ENCODE results near the gene SERINC4. TPM values are rescaled to one million over a fixed set of nuclear protein-coding genes. Genes with fewer than 3 reads are reported as not detected.

The SERINC4 gene
- total and polyA plus RNA-seq, 2 donors (not counting 1 experiment from before 2014, with no cell fraction given): 0.32 TPM; not detected in 1

DNA sequence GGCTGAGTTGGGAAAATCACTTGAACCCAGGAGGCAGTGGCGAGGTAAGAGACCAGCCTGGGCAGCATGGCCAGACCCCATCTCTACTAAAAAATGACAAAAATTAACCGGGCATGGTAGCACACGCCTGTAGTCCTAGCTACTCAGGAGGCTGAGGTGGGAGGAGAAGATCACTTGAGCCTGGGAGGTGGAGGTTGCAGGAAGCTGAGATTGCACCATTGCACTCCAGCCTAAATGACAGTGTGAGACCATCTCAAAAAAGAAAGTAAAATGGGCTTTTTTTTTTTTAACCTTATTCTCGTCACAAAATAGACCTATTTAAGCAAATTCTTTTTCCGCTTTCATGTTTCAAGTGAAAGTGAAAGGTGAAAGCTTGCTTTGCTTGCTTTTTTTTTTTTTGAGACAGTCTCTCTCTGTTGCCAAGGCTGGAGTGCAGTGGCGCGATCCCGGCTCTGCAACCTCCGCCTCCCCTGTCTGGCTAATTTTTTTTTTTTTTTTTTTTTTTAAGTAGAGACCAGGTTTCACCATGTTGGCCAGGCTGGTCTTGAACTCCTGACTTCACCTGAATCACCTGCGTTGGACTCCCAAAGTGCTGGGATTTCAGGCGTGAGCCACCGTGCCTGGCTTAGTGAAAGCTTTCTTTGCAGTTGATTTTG is 50.2 kb downstream of the SERINC4 start:
- H3K4me3 ChIP-seq (ENCODE audit: control extremely low read depth in 1 of 5, extremely low read depth in 1 of 5, insufficient read depth in 1 of 5, low read depth in 2 of 5, low read length in 4 of 5): peak overlapping the region in 4 of 5 experiments; percentile 16 to 57 (median 39)
- peak overlapping the region; percentile 90 for H3K27ac Mint-ChIP-seq
- H3K9ac ChIP-seq (ENCODE audit: low read length): peak overlapping the region; percentile 48
- no peaks in the 10 kb centered on the region for H3K27me3 ChIP-seq (replicated peaks in 1 of 4; ENCODE audit: control extremely low read depth in 1 of 4, control insufficient read depth in 3 of 4, insufficient read depth in 4 of 4, low read length in 3 of 4)
- H3K4me1 ChIP-seq (ENCODE audit: control insufficient read depth in 2 of 2, insufficient read depth in 2 of 2, low read length in 2 of 2): peaks cover 50 to 58% of the 10 kb centered on the region in 2 donors
- peak overlapping the region; percentile 58 to 76 for H3K27ac ChIP-seq (ENCODE audit: low read length in 2 of 2)
- intact Hi-C loops (cut with micrococcal nuclease): loop anchor here (1.0 to 5.0 kb wide), 5 partner anchors 26 to 828 kb away; partner anchors contain the start of genes ELL3, MFAP1, SERF2 and TTBK2
- H3K4me3 Mint-ChIP-seq: peak overlapping the region; percentile 80
- CTCF ChIA-PET: interaction anchor here (0.6 to 2.7 kb wide), 5 partner anchors 16 to 265 kb away, joined by 3 to 24 read pairs (median 4); partner anchors contain the start of gene ELL3
- no peaks in the 10 kb centered on the region for H3K9me3 ChIP-seq (ENCODE audit: control extremely low read depth in 1 of 3, control insufficient read depth in 2 of 3, insufficient read depth in 1 of 3, low read length in 2 of 3)
- peaks cover 88% of the 10 kb centered on the region for H3K79me2 ChIP-seq (ENCODE audit: control insufficient read depth, insufficient read depth, low read length)
- no peak for TF ChIP-seq EZH2 (IDR thresholded peaks at IDR 0.05; ENCODE audit: borderline replicate concordance, insufficient read depth, low read depth, low read length, poor library complexity, severe bottlenecking)
- TF ChIP-seq CTCF (IDR thresholded peaks at IDR 0.05): no peak
- no peaks in the 10 kb centered on the region for H3K9me3 Mint-ChIP-seq (ENCODE audit: insufficient read depth)
- H3K4me1 Mint-ChIP-seq: peaks cover 56% of the 10 kb centered on the region
- peaks cover 3 to 20% of the 10 kb centered on the region in 2 experiments for H3K36me3 ChIP-seq (replicated peaks in 1 of 2; ENCODE audit: control extremely low read depth in 1 of 2, control insufficient read depth in 1 of 2, extremely low read depth in 1 of 2, insufficient read depth in 2 of 2, low read length in 1 of 2)
- WGBS (ENCODE audit: insufficient coverage): no CpG with 5 or more reads among the region's 12 CpGs
- DNase-seq (peak; percentile 86), ATAC-seq (ENCODE audit: low read depth) (peak; percentile 40)
- H3K4me2 ChIP-seq (replicated peaks; ENCODE audit: low read depth, low read length, poor library complexity, severe bottlenecking): peak overlapping the region; percentile 72
- POLR2A ChIA-PET: interaction anchor here (0.6 to 2.3 kb wide), 7 partner anchors 27 to 656 kb away, joined by 3 to 17 read pairs (median 7); partner anchors contain the start of gene ELL3
- no peak overlapping the region for H2AFZ ChIP-seq (ENCODE audit: insufficient read depth, low read depth, low read length, poor library complexity, severe bottlenecking)
- H3K27me3 Mint-ChIP-seq: no peaks in the 10 kb centered on the region
- peaks cover 64% of the 10 kb centered on the region for H4K20me1 ChIP-seq (ENCODE audit: control insufficient read depth, insufficient read depth, low read length, poor library complexity, severe bottlenecking)

DNA sequence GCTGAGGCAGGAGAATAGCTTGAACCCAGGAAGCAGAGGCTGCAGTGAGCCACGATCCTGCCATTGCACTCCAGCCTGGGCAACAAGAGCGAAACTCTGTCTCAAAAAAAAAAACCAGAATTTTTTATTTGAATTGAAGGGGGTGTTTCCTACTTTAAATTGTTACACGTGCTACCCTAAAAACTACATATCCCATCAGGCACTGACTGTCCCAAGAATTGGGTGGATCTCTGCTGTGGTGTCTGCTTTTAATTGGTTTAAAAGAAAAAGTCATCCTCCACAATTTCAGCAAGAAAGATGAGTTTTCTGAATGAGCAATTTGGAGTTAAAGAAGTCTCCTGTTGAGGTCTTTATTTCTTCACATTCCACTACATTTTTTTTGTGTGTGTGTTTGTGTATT is 51.6 kb downstream of the SERINC4 start:
- H3K27me3 ChIP-seq (replicated peaks in 1 of 4; ENCODE audit: control extremely low read depth in 1 of 4, control insufficient read depth in 3 of 4, insufficient read depth in 4 of 4, low read length in 3 of 4): no peaks in the 10 kb centered on the region
- no peaks in the 10 kb centered on the region for H3K27me3 Mint-ChIP-seq
- peak overlapping the region; percentile 55 for H3K4me3 Mint-ChIP-seq
- TF ChIP-seq EZH2 (IDR thresholded peaks at IDR 0.05; ENCODE audit: borderline replicate concordance, insufficient read depth, low read depth, low read length, poor library complexity, severe bottlenecking) (no peak), CTCF (IDR thresholded peaks at IDR 0.05) (no peak)
- peak overlapping the region; percentile 28 for H3K4me2 ChIP-seq (replicated peaks; ENCODE audit: low read depth, low read length, poor library complexity, severe bottlenecking)
- no peaks in the 10 kb centered on the region for H3K9me3 Mint-ChIP-seq (ENCODE audit: insufficient read depth)
- no peak overlapping the region for H2AFZ ChIP-seq (ENCODE audit: insufficient read depth, low read depth, low read length, poor library complexity, severe bottlenecking)
- peaks cover 49% of the 10 kb centered on the region for H4K20me1 ChIP-seq (ENCODE audit: control insufficient read depth, insufficient read depth, low read length, poor library complexity, severe bottlenecking)
- no peak overlapping the region for H3K27ac Mint-ChIP-seq
- H3K9ac ChIP-seq (ENCODE audit: low read length): no peak overlapping the region
- H3K79me2 ChIP-seq (ENCODE audit: control insufficient read depth, insufficient read depth, low read length): peaks cover 74% of the 10 kb centered on the region
- peaks cover 1 to 6% of the 10 kb centered on the region in 2 experiments for H3K36me3 ChIP-seq (replicated peaks in 1 of 2; ENCODE audit: control extremely low read depth in 1 of 2, control insufficient read depth in 1 of 2, extremely low read depth in 1 of 2, insufficient read depth in 2 of 2, low read length in 1 of 2)
- WGBS (ENCODE audit: insufficient coverage): 80% methylated on average over 1 of the region's 3 CpGs
- peak overlapping the region in 1 of 2 donors; percentile 26 for H3K27ac ChIP-seq (ENCODE audit: low read length in 2 of 2)
- H3K4me1 ChIP-seq (ENCODE audit: control insufficient read depth in 2 of 2, insufficient read depth in 2 of 2, low read length in 2 of 2): peaks cover 53 to 62% of the 10 kb centered on the region in 2 donors
- POLR2A ChIA-PET: interaction anchor here (0.7 to 2.3 kb wide), 2 partner anchors 20 to 28 kb away, joined by 4 to 17 read pairs; partner anchors contain the start of gene ELL3
- peaks cover 64% of the 10 kb centered on the region for H3K4me1 Mint-ChIP-seq
- CTCF ChIA-PET: no interaction called here
- H3K9me3 ChIP-seq (ENCODE audit: control extremely low read depth in 1 of 3, control insufficient read depth in 2 of 3, insufficient read depth in 1 of 3, low read length in 2 of 3): no peaks in the 10 kb centered on the region
- intact Hi-C loops (cut with micrococcal nuclease): loop anchor here (5.0 kb wide), 2 partner anchors 59 to 826 kb away; partner anchors contain the start of gene TTBK2
- DNase-seq: peak; percentile 36
- no peak for ATAC-seq (ENCODE audit: low read depth)
- H3K4me3 ChIP-seq (ENCODE audit: control extremely low read depth in 1 of 5, extremely low read depth in 1 of 5, insufficient read depth in 1 of 5, low read depth in 2 of 5, low read length in 4 of 5): no peak overlapping the region
